Endothelial cell of umbilical vein (primary cell): Measurements from ENCODE around the gene TSBP1. TPM values are rescaled to one million over a fixed set of nuclear protein-coding genes. Genes with fewer than 3 reads are reported as not detected.

Experiments
- BruUV-seq: library from RNA; stranded (reverse); fragments of 400-500 nt; replicated peaks from 2 replicates; lab custom pipeline; 2021; lab: Mats Ljungman, UMichigan
- CTCF ChIA-PET: fragments of 300-600, 350-600 bp; sonication (Branson Sonifier 250); formaldehyde crosslinking; loops from one replicate; lab custom pipeline; 2021; ENCODE audit warnings: antibody characterized with exemption, inconsistent platforms; lab: Charles Lee
- POLR2A ChIA-PET: fragments of 300-600, 350-600 bp; sonication (Branson Sonifier 250); formaldehyde crosslinking; loops from one replicate; lab custom pipeline; 2021; ENCODE audit warnings: antibody characterized with exemption, inconsistent platforms; lab: Charles Lee
- DNase-seq: peaks from one replicate; pipeline ENCODE4 v3.0.0-alpha.2; 2011; ENCODE audit warnings: low read depth, low spot score
- FAIRE-seq: peaks from 2 replicates; lab custom pipeline; 2011; peaks lifted over from hg19 to GRCh38; lab: Jason Lieb, UNC
- H2AFZ ChIP-seq: 2 replicates; pipeline ENCODE4 v1.6.0; 2012; ENCODE audit warnings: low read depth, low read length, control low read depth, inconsistent platforms
- H3K27ac ChIP-seq: 2 replicates; pipeline ENCODE4 v1.5.1; 2011; ENCODE audit warnings: low read depth, mild to moderate bottlenecking, control low read depth, low read length, moderate library complexity; ENCODE audit not compliant: insufficient read depth
- H3K27me3 ChIP-seq, 2 experiments: 2 replicates each; pipeline versions ENCODE4 v1.6.0 to v1.6.1; 2011; ENCODE audit warnings: low read length in 2 of 2, mixed read lengths in 1 of 2; ENCODE audit not compliant: control insufficient read depth in 2 of 2, insufficient read depth in 2 of 2
- H3K36me3 ChIP-seq, 2 experiments: 2 replicates in 1 of 2; 3 replicates in 1 of 2; pipeline ENCODE4 v1.5.1; 2011; ENCODE audit warnings: low read length in 2 of 2, mild to moderate bottlenecking in 1 of 2, moderate library complexity in 1 of 2; ENCODE audit not compliant: control insufficient read depth in 2 of 2, insufficient read depth in 2 of 2; ENCODE audit errors: extremely low read depth in 1 of 2
- H3K4me1 ChIP-seq: 3 replicates; pipeline ENCODE4 v1.5.1; 2011; ENCODE audit warnings: mild to moderate bottlenecking, low read length; ENCODE audit not compliant: control insufficient read depth, insufficient read depth; ENCODE audit errors: extremely low read depth
- H3K4me2 ChIP-seq: 2 replicates; pipeline ENCODE4 v1.6.1; 2011; ENCODE audit warnings: low read length, control low read depth, mixed read lengths; ENCODE audit not compliant: insufficient read depth
- H3K4me3 ChIP-seq, 3 experiments: fragments of 200-600 bp in 1 of 3; sonication (generic), shearing (Covaris generic) in 1 of 3; replicated peaks in 1 of 3; 2 replicates each; pipeline ENCODE4 v1.5.1; 2011 to 2016; ENCODE audit warnings: control low read depth in 3 of 3, low read length in 3 of 3, mild to moderate bottlenecking in 2 of 3, inconsistent platforms in 1 of 3, low read depth in 1 of 3, moderate library complexity in 1 of 3; ENCODE audit not compliant: insufficient read depth in 1 of 3
- H3K79me2 ChIP-seq: 2 replicates; pipeline ENCODE4 v1.6.0; 2012; ENCODE audit warnings: low read length, inconsistent platforms; ENCODE audit not compliant: control insufficient read depth, insufficient read depth
- H3K9ac ChIP-seq: replicated peaks from 2 replicates; pipeline ENCODE3; 2011; ENCODE audit warnings: low read length, control low read depth; ENCODE audit not compliant: insufficient read depth; ENCODE audit errors: extremely low read depth
- H3K9me1 ChIP-seq: replicated peaks from 3 replicates; pipeline ENCODE4 v1.6.0; 2011; ENCODE audit warnings: mild to moderate bottlenecking, low read length; ENCODE audit not compliant: control insufficient read depth, insufficient read depth; ENCODE audit errors: extremely low read depth
- H3K9me3 ChIP-seq: replicated peaks from 2 replicates; pipeline ENCODE4 v1.5.1; 2012; ENCODE audit warnings: low read length, inconsistent platforms; ENCODE audit not compliant: control insufficient read depth, insufficient read depth
- H4K20me1 ChIP-seq: replicated peaks from 2 replicates; pipeline ENCODE3; 2011; ENCODE audit warnings: mild to moderate bottlenecking, low read length; ENCODE audit not compliant: control insufficient read depth, insufficient read depth; ENCODE audit errors: extremely low read depth
- CTCF ChIP-seq, 2 donors: IDR thresholded peaks; 1 replicate in 1 of 2; 2 replicates in 1 of 2; pipeline ENCODE4 v1.5.1; 2011; ENCODE audit warnings: low read length in 2 of 2, mild to moderate bottlenecking in 2 of 2, moderate library complexity in 2 of 2, control low read depth in 1 of 2, inconsistent platforms in 1 of 2, low read depth in 1 of 2; ENCODE audit not compliant: insufficient read depth in 1 of 2; ENCODE audit errors: extremely low read depth in 1 of 2
- EZH2 ChIP-seq: IDR thresholded peaks from 2 replicates; pipeline ENCODE4 v1.6.1; 2012; ENCODE audit warnings: borderline replicate concordance, low read depth, mild to moderate bottlenecking, moderate library complexity, low read length, inconsistent platforms; ENCODE audit not compliant: severe bottlenecking
- FOS ChIP-seq: IDR thresholded peaks from 2 replicates; pipeline ENCODE4 v1.6.1; 2011; ENCODE audit warnings: mild to moderate bottlenecking, low read length, moderate library complexity, borderline replicate concordance; ENCODE audit not compliant: insufficient read depth
- GATA2 ChIP-seq: IDR thresholded peaks from 2 replicates; pipeline ENCODE4 v1.7.0; 2011; ENCODE audit warnings: low read depth, mild to moderate bottlenecking, moderate library complexity, mixed read lengths, low read length; ENCODE audit not compliant: insufficient read length, insufficient read depth
- JUN ChIP-seq: IDR thresholded peaks from 2 replicates; pipeline ENCODE4 v1.6.1; 2011; ENCODE audit warnings: borderline replicate concordance, low read depth; ENCODE audit not compliant: insufficient read length, insufficient read depth
- MAX ChIP-seq: IDR thresholded peaks from 2 replicates; pipeline ENCODE4 v1.6.1; 2011; ENCODE audit not compliant: insufficient read depth, insufficient read length
- MYC ChIP-seq: IDR thresholded peaks from one replicate; pipeline ENCODE4 v1.6.1; 2011; ENCODE audit warnings: mild to moderate bottlenecking, low read depth, low read length
- POLR2A ChIP-seq: IDR thresholded peaks from 2 replicates; pipeline ENCODE4 v1.6.1; 2012; ENCODE audit warnings: low read depth, mild to moderate bottlenecking, control low read depth, low read length
- POLR2AphosphoS5 ChIP-seq: IDR thresholded peaks from 2 replicates; pipeline ENCODE4 v1.6.1; 2012; ENCODE audit warnings: low read depth, mild to moderate bottlenecking, control low read depth, low read length, moderate library complexity; ENCODE audit not compliant: insufficient read depth
- dilution Hi-C: fragments of 300-500 bp; cut with MboI; formaldehyde crosslinking; loops from one replicate; pipeline ENCODE4 v1.15.0; 2019; ENCODE audit warnings: low sequenced_read_pairs; ENCODE audit not compliant: extremely low pct_ligation_motif_present
- intact Hi-C: fragments of 100-400 bp; cut with micrococcal nuclease; formaldehyde crosslinking; loops from one replicate; pipeline ENCODE4 v1.10.0; 2022
- polyA plus RNA-seq, 4 experiments: library from polyadenylated mRNA; depleted of rRNA in 3 of 4; stranded (reverse) in 3 of 4; unstranded in 1 of 4; fragments of >200 nt; gene quantifications; 2 replicates each; pipeline versions ENCODE4 v1.2.1 to v1.2.3, GENCODE V29; 2011 to 2012; ENCODE audit warnings: missing spikeins in 1 of 4
- total RNA-seq: library from RNA; stranded (reverse); gene quantifications from 2 replicates; pipeline ENCODE4 v1.2.3, GENCODE V29; 2021

Gene TSBP1
- total and polyA plus RNA-seq, 2 donors (not counting 3 experiments of a cell fraction or from before 2014, with no cell fraction given), result not detected

- FAIRE-seq, result no peak
- Histone ChIP-seq H3K9me3 (no peaks in the 10 kb centered on the region), H3K9ac (no peak overlapping the region), H3K4me2 (peak overlapping the region; percentile 4), H3K79me2 (no peaks in the 10 kb centered on the region), H3K27me3 (no peaks in the 10 kb centered on the region), H3K36me3 (no peaks in the 10 kb centered on the region), H3K9me1 (no peaks in the 10 kb centered on the region), H4K20me1 (no peaks in the 10 kb centered on the region), H3K27ac (no peak overlapping the region), H2AFZ (no peak overlapping the region), H3K4me3 (no peak overlapping the region), H3K4me1 (peaks cover 7% of the 10 kb centered on the region)
- BruUV-seq, result no TSS peak
- TF ChIP-seq MAX (no peak), EZH2 (no peak), MYC (no peak), POLR2A (no peak), POLR2AphosphoS5 (no peak), CTCF (IDR thresholded peaks at IDR 0.05; ENCODE audit: extremely low read depth in 1 of 2, insufficient read depth in 1 of 2, low read depth in 1 of 2, low read length in 2 of 2) (no peak), FOS (no peak), GATA2 (no peak), JUN (no peak)
- dilution Hi-C loops, result no loop called here
- ChIA-PET POLR2A (no interaction called here), CTCF (no interaction called here)
- DNase-seq, result no peak
- intact Hi-C loops, result no loop called here
These were observed 16.7 kb downstream of the TSBP1 start for GRCh38 chr6:32355018-32355417.
